NK-92 (cell line): Measurements from ENCODE around the gene CFAP251.

Source experiments
- DNase-seq: peaks from one replicate; lab custom pipeline; 2025; ENCODE audit not compliant: unreplicated experiment; lab: John Stamatoyannopoulos, UW

Gene CFAP251

GRCh38 chr12:122049827-122050226 lies 131.4 kb downstream of the CFAP251 start:
- no peak for DNase-seq

GRCh38 chr12:122050706-122051105 lies 132.3 kb downstream of the CFAP251 start:
- DNase-seq, result no peak

- no peak for DNase-seq
Measured at GRCh38 chr12:122051231-122051876, 133.0 kb downstream of the CFAP251 start.

- DNase-seq, result no peak
Measured at GRCh38 chr12:122052285-122052684, 133.9 kb downstream of the CFAP251 start.
